Mucosa of stomach (tissue), 1 donor: ENCODE results near the gene SQSTM1.

Experiments used
- H3K27me3 ChIP-seq: one replicate; pipeline ENCODE4 v1.7.0; 2013; ENCODE audit warnings: mild to moderate bottlenecking, low read length; ENCODE audit not compliant: control insufficient read depth, insufficient read depth
- H3K36me3 ChIP-seq: one replicate; pipeline ENCODE4 v1.7.0; 2013; ENCODE audit warnings: low read length; ENCODE audit not compliant: control insufficient read depth, insufficient read depth
- H3K4me1 ChIP-seq: one replicate; pipeline ENCODE4 v1.7.0; 2013; ENCODE audit warnings: mild to moderate bottlenecking, low read length; ENCODE audit not compliant: control insufficient read depth, insufficient read depth
- H3K4me3 ChIP-seq: one replicate; pipeline ENCODE4 v1.7.0; 2013; ENCODE audit warnings: low read length
- H3K9ac ChIP-seq: one replicate; pipeline ENCODE4 v1.7.0; 2013; ENCODE audit warnings: mild to moderate bottlenecking, low read length, moderate library complexity
- H3K9me3 ChIP-seq: one replicate; pipeline ENCODE4 v1.7.0; 2013; ENCODE audit warnings: mild to moderate bottlenecking, low read length, moderate library complexity; ENCODE audit not compliant: control insufficient read depth
- donor health status: Pancreatic carcinoma.

SQSTM1 gene

DNA sequence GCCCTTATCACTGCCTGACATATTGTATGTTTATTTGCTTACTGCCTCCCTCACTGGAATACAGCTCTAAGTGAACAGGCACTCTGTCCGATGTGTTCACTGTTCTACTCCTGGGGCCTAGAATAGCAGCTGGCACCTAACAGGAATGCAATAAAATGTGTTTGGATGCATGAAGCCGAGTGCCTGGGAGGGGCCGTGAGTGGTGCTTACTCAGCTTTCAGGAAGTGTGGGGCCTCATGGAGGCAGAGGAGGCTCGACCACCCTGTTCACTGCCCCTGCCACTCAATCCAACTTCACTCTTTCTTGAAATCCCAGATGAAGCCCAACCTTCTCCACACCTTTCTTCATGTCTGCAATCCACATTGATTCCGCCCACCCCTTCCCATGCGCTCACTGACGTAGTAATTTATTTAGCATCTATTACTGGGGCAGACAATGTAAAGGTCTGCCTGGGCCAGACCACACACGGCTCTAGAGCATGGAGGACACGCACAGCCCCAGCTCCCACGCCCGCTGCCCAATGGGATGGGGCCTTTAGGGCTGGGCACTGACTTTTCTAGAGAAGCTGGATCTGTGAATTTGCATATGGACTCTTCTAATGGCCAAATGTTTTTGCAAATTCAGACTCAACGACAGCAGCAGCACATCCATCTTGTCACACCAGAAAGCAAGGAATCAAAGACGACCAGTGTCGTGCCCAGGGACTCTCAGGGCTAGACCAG lies 65.6 kb downstream of the SQSTM1 start:
- Histone ChIP-seq H3K9ac (no peak overlapping the region), H3K36me3 (peaks cover 33% of the 10 kb centered on the region), H3K27me3 (no peaks in the 10 kb centered on the region), H3K9me3 (peaks cover 5% of the 10 kb centered on the region), H3K4me3 (no peak overlapping the region), H3K4me1 (no peaks in the 10 kb centered on the region)

- Histone ChIP-seq H3K4me1 (no peaks in the 10 kb centered on the region), H3K9me3 (peaks cover 5% of the 10 kb centered on the region), H3K9ac (no peak overlapping the region), H3K27me3 (no peaks in the 10 kb centered on the region), H3K36me3 (peaks cover 34% of the 10 kb centered on the region), H3K4me3 (no peak overlapping the region)
Observed at GRCh38 chr5:179887095-179887494, 66.4 kb downstream of the SQSTM1 start.
